Mammary epithelial cell (primary cell): ENCODE results near the gene HIPK3.

Experiments used
- EZH2 ChIP-seq: IDR thresholded peaks from 2 replicates; pipeline ENCODE4 v1.6.1; 2012; ENCODE audit warnings: low read length, inconsistent platforms, borderline replicate concordance
- TF ChIP-seq, protein P1 (sequence below), 2 donors: IDR thresholded peaks in 1 of 2; conservative IDR thresholded peaks in 1 of 2; 2 replicates each; pipeline ENCODE4 v1.5.1; 2011 to 2012; ENCODE audit warnings: inconsistent platforms in 2 of 2, low read length in 2 of 2, mild to moderate bottlenecking in 2 of 2, control low read depth in 1 of 2, low read depth in 1 of 2; ENCODE audit not compliant: insufficient read depth in 1 of 2; ENCODE audit errors: extremely low read depth in 1 of 2

DNA sequence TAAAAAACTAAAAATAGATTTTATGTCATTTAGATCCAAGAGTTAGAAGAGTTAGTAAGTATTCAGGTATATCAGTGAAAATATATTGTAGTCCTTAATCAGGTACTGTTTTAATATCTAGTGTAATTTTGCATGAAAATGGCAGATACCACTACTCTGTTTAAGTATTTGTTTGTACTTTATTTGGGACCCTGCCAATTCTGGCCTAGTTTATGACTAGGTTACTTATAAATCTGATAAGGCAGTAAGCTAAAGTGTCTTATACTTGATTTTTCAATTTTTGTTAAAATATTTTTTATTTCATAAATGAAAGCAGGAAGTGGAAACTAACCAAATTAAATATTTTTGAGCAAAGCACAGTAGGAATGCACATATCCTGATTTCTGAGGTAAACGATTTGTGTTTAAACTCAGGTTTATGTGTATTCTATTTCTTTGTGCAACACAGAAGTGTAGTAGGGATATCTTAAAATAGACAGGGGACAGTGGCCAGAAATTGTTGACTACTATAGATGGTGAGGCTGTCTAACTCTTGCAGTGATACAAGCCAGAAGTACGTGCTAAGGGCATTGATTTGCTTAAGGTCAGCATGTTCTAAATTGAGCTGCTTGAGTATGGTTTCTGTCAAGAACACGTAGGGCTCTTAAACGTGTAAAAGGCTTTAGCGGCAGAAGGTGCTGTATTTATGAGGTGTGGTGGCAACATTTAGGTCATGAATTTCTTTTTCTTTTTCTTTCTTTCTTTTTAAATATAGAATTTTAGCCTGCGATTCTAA lies 34.0 kb downstream of the HIPK3 start:
- TF ChIP-seq, protein P1, sequence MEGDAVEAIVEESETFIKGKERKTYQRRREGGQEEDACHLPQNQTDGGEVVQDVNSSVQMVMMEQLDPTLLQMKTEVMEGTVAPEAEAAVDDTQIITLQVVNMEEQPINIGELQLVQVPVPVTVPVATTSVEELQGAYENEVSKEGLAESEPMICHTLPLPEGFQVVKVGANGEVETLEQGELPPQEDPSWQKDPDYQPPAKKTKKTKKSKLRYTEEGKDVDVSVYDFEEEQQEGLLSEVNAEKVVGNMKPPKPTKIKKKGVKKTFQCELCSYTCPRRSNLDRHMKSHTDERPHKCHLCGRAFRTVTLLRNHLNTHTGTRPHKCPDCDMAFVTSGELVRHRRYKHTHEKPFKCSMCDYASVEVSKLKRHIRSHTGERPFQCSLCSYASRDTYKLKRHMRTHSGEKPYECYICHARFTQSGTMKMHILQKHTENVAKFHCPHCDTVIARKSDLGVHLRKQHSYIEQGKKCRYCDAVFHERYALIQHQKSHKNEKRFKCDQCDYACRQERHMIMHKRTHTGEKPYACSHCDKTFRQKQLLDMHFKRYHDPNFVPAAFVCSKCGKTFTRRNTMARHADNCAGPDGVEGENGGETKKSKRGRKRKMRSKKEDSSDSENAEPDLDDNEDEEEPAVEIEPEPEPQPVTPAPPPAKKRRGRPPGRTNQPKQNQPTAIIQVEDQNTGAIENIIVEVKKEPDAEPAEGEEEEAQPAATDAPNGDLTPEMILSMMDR (conservative IDR thresholded peaks at IDR 0.05 in 1 of 2, IDR thresholded peaks at IDR 0.05 in 1 of 2; ENCODE audit: extremely low read depth in 1 of 2, insufficient read depth in 1 of 2, low read depth in 1 of 2, low read length in 2 of 2): no peak
- no peak for TF ChIP-seq EZH2
